GM12892 (cell line): ENCODE data around the gene FTO.

ENCODE experiments used
- POLR2A ChIP-seq: IDR thresholded peaks from 2 replicates; pipeline ENCODE4 v1.6.1; 2011; ENCODE audit warnings: low read depth, low read length, control low read depth
- POLR2AphosphoS5 ChIP-seq: IDR thresholded peaks from 2 replicates; pipeline ENCODE4 v1.6.1; 2011; ENCODE audit warnings: low read depth, low read length, control low read depth
- TAF1 ChIP-seq: IDR thresholded peaks from 2 replicates; pipeline ENCODE4 v1.6.1; 2011; ENCODE audit warnings: low read depth, mild to moderate bottlenecking, control low read depth, low read length, borderline replicate concordance

DNA sequence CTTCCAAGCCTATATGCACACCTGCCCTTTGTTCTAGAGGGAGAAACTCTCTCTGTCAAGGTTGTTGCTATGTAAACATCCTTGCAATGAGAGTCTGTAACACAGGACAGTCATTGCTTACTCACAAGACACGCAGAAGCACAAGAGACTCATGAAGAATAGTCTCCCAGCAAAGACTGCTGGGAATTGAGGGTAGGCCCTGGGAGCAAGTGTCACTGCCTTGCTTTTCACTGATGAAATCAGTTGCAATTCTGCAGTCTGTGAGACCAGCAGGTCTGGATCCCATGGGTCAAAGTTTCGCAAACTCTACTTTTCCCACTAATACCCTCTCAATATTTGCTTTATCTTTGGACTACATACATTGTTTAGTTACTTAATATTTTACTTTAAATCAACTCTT, 177.4 kb downstream of the FTO start:
- no peak for TF ChIP-seq POLR2A
- TF ChIP-seq TAF1 = no peak
- no peak for TF ChIP-seq POLR2AphosphoS5
